Fibroblast of mammary gland (primary cell): ENCODE measurements around the gene FGD6.

Experiments used
- DNase-seq: peaks from one replicate; pipeline ENCODE4 v3.0.0-alpha.2; 2010; ENCODE audit warnings: low read depth
- H3K4me3 ChIP-seq: 2 replicates; pipeline ENCODE4 v1.5.1; 2011; ENCODE audit warnings: low read depth, mild to moderate bottlenecking, low read length, moderate library complexity; ENCODE audit not compliant: control insufficient read depth
- TF ChIP-seq, protein P1 (sequence below): conservative IDR thresholded peaks from 2 replicates; pipeline ENCODE4 v1.5.1; 2011; ENCODE audit warnings: low read depth, low read length, inconsistent platforms; ENCODE audit not compliant: control insufficient read depth, insufficient read depth

The FGD6 gene

DNA sequence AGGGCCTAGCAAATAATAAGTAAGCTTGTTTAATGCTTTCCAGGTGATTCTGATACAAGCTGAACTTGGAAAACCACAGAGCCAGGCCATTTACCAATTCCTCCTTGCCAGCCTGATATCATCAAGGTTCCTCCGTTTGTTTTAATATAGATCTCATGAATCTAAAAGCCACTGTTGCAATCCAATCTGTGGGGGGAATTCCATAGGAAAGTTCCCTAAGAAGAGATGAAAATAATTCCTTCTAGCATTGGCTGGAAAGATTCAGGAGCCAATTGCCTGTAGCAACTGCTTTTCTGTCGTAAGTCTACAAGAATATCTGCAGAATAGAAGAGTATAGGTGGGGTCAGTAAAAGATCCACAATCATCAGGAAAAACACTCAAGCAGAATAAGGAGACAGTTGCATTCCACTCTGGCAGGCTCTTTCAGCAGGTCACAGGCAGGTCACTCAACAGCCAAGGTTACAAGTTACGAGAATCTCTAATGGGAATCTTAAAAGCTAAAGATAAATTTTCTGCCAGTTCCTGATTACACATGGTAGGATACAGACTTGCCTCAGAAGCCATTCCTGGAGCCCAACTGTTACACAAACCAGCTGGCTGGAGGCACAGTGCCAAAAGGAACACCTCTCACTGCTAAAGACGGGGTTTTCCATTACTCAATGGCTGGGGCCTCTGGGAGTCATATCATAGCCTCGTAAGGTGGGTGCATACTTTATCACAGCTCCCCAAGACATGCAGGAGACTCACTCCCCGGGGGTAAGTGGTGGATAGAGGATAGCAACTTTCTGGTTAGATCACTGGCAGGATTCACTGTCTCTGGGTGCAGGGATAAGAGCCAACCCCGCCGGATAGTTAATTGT lies 43.6 kb downstream of the FGD6 start:
- TF ChIP-seq, protein P1, sequence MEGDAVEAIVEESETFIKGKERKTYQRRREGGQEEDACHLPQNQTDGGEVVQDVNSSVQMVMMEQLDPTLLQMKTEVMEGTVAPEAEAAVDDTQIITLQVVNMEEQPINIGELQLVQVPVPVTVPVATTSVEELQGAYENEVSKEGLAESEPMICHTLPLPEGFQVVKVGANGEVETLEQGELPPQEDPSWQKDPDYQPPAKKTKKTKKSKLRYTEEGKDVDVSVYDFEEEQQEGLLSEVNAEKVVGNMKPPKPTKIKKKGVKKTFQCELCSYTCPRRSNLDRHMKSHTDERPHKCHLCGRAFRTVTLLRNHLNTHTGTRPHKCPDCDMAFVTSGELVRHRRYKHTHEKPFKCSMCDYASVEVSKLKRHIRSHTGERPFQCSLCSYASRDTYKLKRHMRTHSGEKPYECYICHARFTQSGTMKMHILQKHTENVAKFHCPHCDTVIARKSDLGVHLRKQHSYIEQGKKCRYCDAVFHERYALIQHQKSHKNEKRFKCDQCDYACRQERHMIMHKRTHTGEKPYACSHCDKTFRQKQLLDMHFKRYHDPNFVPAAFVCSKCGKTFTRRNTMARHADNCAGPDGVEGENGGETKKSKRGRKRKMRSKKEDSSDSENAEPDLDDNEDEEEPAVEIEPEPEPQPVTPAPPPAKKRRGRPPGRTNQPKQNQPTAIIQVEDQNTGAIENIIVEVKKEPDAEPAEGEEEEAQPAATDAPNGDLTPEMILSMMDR, result no peak
- DNase-seq, result peak; percentile 82
- no peak overlapping the region for H3K4me3 ChIP-seq

DNA sequence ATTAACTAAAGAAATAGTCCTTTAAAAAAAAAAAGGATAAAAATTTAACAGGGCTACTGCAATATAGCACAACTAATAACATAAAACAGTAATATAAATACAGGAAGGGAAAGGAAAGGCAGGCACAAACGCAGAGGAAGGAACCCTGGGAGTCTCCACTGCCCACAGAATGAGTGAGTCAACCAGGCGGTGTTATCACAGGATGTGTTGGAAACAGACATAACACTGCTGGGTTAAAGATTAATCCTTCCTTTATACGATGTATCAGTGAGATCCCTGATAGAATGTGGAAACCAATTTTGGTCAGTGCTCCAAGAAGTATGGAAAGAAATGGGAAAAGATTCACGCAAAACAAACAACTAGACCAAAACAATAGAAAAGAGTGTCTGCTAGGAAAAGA lies 47.9 kb downstream of the FGD6 start:
- DNase-seq, result peak; percentile 79
- H3K4me3 ChIP-seq, result no peak overlapping the region
- TF ChIP-seq, protein P1, result no peak

DNA sequence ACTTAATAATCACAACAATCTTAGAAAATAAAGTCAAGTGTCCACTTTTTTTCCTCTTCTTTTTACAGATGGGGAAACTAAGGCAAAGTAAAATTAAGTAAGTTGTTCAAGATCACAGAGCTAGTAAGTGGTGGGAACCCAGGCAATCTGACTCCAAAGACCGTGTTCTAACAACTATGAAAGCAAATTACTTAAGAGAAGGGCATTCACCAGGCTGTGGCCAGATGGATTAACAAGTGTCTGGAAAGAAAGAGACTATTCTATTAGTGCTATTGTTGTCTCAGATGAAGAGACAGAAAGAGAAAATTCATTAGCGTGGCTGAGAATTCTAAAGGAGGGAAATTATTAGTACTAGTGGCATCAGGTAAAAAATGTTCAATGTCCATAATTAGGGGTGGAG lies 48.5 kb downstream of the FGD6 start:
- DNase-seq, result no peak
- TF ChIP-seq, protein P1, result no peak
- H3K4me3 ChIP-seq, result no peak overlapping the region

DNA sequence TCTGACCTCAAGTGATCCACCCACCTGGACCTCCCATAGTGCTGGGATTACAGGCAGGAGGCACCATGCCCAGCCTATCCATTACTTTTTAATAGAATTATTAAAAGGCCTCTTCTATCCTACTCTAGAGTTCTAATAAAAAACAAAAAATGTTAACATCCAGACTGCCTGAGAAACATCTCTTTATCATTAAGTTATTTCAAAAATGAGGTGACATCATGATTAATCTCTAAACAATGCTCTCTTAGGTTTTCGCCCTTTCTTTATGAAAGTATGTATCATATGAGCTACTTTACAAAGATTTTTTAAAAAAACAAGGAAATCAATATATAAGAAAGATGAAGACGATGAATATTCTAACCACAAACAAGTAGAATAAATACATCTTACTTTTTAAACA lies 52.6 kb downstream of the FGD6 start:
- TF ChIP-seq, protein P1, result no peak
- DNase-seq, result no peak
- H3K4me3 ChIP-seq, result no peak overlapping the region

DNA sequence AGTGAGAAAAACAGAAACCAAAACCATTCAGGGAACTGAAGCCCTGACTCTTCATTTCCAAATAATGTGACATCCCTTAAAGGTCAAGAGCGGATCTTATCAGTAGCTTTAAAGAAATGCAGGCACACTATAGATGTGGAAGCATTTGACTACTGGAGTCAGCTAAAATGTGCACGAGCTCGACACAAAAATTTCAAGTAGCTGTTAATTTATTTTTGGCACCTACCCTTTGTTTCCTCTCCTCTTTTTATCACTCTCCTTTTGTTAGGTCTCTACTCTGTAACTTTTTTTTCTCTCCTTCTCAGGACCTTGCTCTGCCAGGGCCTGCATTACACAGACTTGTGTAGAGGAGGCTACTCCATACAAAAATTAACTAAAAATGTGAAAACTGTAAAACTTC lies 58.3 kb downstream of the FGD6 start:
- no peak for DNase-seq
- TF ChIP-seq, protein P1, result no peak
- H3K4me3 ChIP-seq, result no peak overlapping the region

DNA sequence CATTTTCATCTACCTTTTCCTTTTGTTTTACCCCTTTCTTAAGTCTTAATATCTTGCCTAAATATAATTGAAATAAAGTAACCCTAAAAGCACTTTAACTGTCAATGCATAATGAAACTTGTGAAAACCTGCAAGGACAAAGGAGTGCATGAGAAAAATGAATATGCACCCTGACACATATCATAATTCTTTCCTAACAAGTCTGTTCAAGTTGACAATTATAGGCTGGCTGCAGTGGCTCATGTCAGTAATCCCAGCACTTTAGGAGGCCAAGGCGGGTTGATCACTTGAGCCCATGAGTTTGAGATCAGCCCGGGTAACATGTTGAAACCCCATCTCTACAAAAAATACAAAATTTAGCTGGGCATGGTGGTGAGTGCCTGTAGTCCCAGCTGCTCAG lies 65.4 kb downstream of the FGD6 start:
- no peak for DNase-seq
- TF ChIP-seq, protein P1, result no peak
- no peak overlapping the region for H3K4me3 ChIP-seq
